ENCODE results near the gene CCSER1. TPM values are rescaled to one million over a fixed set of nuclear protein-coding genes. Genes with fewer than 3 reads are reported as not detected.
"Not testable (repeated sequence)": the region's sequence is repeated elsewhere in the genome, so short reads cannot be mapped to it uniquely, and the experiment has no call there.

The CCSER1 gene
- total RNA-seq, 1 donor: 7.9 TPM

GRCh38 chr4:90254357-90254756, 127.2 kb downstream of the CCSER1 start:
- Histone ChIP-seq H3K4me3 (ENCODE audit: low read length) (no peak overlapping the region), H3K4me1 (ENCODE audit: insufficient read depth, low read length) (no peaks in the 10 kb centered on the region), H3K9me3 (ENCODE audit: low read depth, low read length) (no peaks in the 10 kb centered on the region)

GRCh38 chr4:90274175-90274574, 147.0 kb downstream of the CCSER1 start:
- Histone ChIP-seq H3K9me3 (ENCODE audit: low read depth, low read length) (peaks cover 14% of the 10 kb centered on the region), H3K4me1 (ENCODE audit: insufficient read depth, low read length) (no peaks in the 10 kb centered on the region), H3K27me3 (ENCODE audit: insufficient read depth, low read length) (no peaks in the 10 kb centered on the region), H3K4me3 (ENCODE audit: low read length) (no peak overlapping the region)

More at GRCh38 chr4:90254357-90254756, 127.2 kb downstream of the CCSER1 start:
- no peaks in the 10 kb centered on the region for H3K27me3 ChIP-seq (ENCODE audit: insufficient read depth, low read length)

- H3K9me3 ChIP-seq (ENCODE audit: low read depth, low read length): no peaks in the 10 kb centered on the region
Observed at GRCh38 chr4:90280954-90281353, 153.8 kb downstream of the CCSER1 start.

GRCh38 chr4:90281541-90282355, 154.6 kb downstream of the CCSER1 start:
- Histone ChIP-seq H3K4me3 (ENCODE audit: low read length) (no peak overlapping the region), H3K9me3 (ENCODE audit: low read depth, low read length) (no peaks in the 10 kb centered on the region), H3K27me3 (ENCODE audit: insufficient read depth, low read length) (no peaks in the 10 kb centered on the region), H3K4me1 (ENCODE audit: insufficient read depth, low read length) (no peaks in the 10 kb centered on the region)

More at GRCh38 chr4:90280954-90281353, 153.8 kb downstream of the CCSER1 start:
- H3K27me3 ChIP-seq (ENCODE audit: insufficient read depth, low read length): no peaks in the 10 kb centered on the region
- no peaks in the 10 kb centered on the region for H3K4me1 ChIP-seq (ENCODE audit: insufficient read depth, low read length)
- no peak overlapping the region for H3K4me3 ChIP-seq (ENCODE audit: low read length)

- H3K9me3 ChIP-seq (ENCODE audit: low read depth, low read length): no peaks in the 10 kb centered on the region
- no peaks in the 10 kb centered on the region for H3K27me3 ChIP-seq (ENCODE audit: insufficient read depth, low read length)
- H3K4me3 ChIP-seq (ENCODE audit: low read length): no peak overlapping the region
- no peaks in the 10 kb centered on the region for H3K4me1 ChIP-seq (ENCODE audit: insufficient read depth, low read length)
Observed at GRCh38 chr4:90290345-90290744, 163.2 kb downstream of the CCSER1 start.

GRCh38 chr4:90292438-90292837, 165.2 kb downstream of the CCSER1 start:
- Histone ChIP-seq H3K4me3 (ENCODE audit: low read length) (no peak overlapping the region), H3K27me3 (ENCODE audit: insufficient read depth, low read length) (no peaks in the 10 kb centered on the region), H3K4me1 (ENCODE audit: insufficient read depth, low read length) (no peaks in the 10 kb centered on the region), H3K9me3 (ENCODE audit: low read depth, low read length) (no peaks in the 10 kb centered on the region)

- Histone ChIP-seq H3K27me3 (ENCODE audit: insufficient read depth, low read length) (no peaks in the 10 kb centered on the region), H3K4me1 (ENCODE audit: insufficient read depth, low read length) (no peaks in the 10 kb centered on the region), H3K9me3 (ENCODE audit: low read depth, low read length) (no peaks in the 10 kb centered on the region), H3K4me3 (ENCODE audit: low read length) (no peak overlapping the region)
Observed at GRCh38 chr4:90293320-90293719, 166.1 kb downstream of the CCSER1 start.

GRCh38 chr4:90299373-90299772, 172.2 kb downstream of the CCSER1 start:
- H3K27me3 ChIP-seq (ENCODE audit: insufficient read depth, low read length): no peaks in the 10 kb centered on the region

GRCh38 chr4:90306810-90307209, 179.6 kb downstream of the CCSER1 start:
- no peak overlapping the region for H3K4me3 ChIP-seq (ENCODE audit: low read length)
- no peaks in the 10 kb centered on the region for H3K27me3 ChIP-seq (ENCODE audit: insufficient read depth, low read length)
- H3K9me3 ChIP-seq (ENCODE audit: low read depth, low read length): no peaks in the 10 kb centered on the region
- H3K4me1 ChIP-seq (ENCODE audit: insufficient read depth, low read length): no peaks in the 10 kb centered on the region

More at GRCh38 chr4:90299373-90299772, 172.2 kb downstream of the CCSER1 start:
- no peaks in the 10 kb centered on the region for H3K9me3 ChIP-seq (ENCODE audit: low read depth, low read length)
- H3K4me3 ChIP-seq (ENCODE audit: low read length): no peak overlapping the region
- H3K4me1 ChIP-seq (ENCODE audit: insufficient read depth, low read length): no peaks in the 10 kb centered on the region

GRCh38 chr4:90317140-90317539, 189.9 kb downstream of the CCSER1 start:
- H3K4me1 ChIP-seq (ENCODE audit: insufficient read depth, low read length); H3K4me3 ChIP-seq (ENCODE audit: low read length); H3K9me3 ChIP-seq (ENCODE audit: low read depth, low read length); H3K27me3 ChIP-seq (ENCODE audit: insufficient read depth, low read length): not testable (repeated sequence)

GRCh38 chr4:90317785-90318184, 190.6 kb downstream of the CCSER1 start:
- Histone ChIP-seq H3K4me1 (ENCODE audit: insufficient read depth, low read length) (no peaks in the 10 kb centered on the region), H3K9me3 (ENCODE audit: low read depth, low read length) (no peaks in the 10 kb centered on the region), H3K4me3 (ENCODE audit: low read length) (no peak overlapping the region), H3K27me3 (ENCODE audit: insufficient read depth, low read length) (no peaks in the 10 kb centered on the region)

GRCh38 chr4:90318193-90318592, 191.0 kb downstream of the CCSER1 start:
- H3K27me3 ChIP-seq (ENCODE audit: insufficient read depth, low read length): no peaks in the 10 kb centered on the region
- H3K4me3 ChIP-seq (ENCODE audit: low read length): no peak overlapping the region
- no peaks in the 10 kb centered on the region for H3K4me1 ChIP-seq (ENCODE audit: insufficient read depth, low read length)
- H3K9me3 ChIP-seq (ENCODE audit: low read depth, low read length): no peaks in the 10 kb centered on the region

GRCh38 chr4:90328558-90328957, 201.4 kb downstream of the CCSER1 start:
- no peaks in the 10 kb centered on the region for H3K27me3 ChIP-seq (ENCODE audit: insufficient read depth, low read length)
- H3K9me3 ChIP-seq (ENCODE audit: low read depth, low read length): no peaks in the 10 kb centered on the region

GRCh38 chr4:90330546-90330945, 203.4 kb downstream of the CCSER1 start:
- Histone ChIP-seq H3K9me3 (ENCODE audit: low read depth, low read length) (no peaks in the 10 kb centered on the region), H3K4me1 (ENCODE audit: insufficient read depth, low read length) (peaks cover 3% of the 10 kb centered on the region), H3K27me3 (ENCODE audit: insufficient read depth, low read length) (no peaks in the 10 kb centered on the region), H3K4me3 (ENCODE audit: low read length) (no peak overlapping the region)

More at GRCh38 chr4:90328558-90328957, 201.4 kb downstream of the CCSER1 start:
- no peak overlapping the region for H3K4me3 ChIP-seq (ENCODE audit: low read length)
- peaks cover 3% of the 10 kb centered on the region for H3K4me1 ChIP-seq (ENCODE audit: insufficient read depth, low read length)

- Histone ChIP-seq H3K9me3 (ENCODE audit: low read depth, low read length) (no peaks in the 10 kb centered on the region), H3K4me3 (ENCODE audit: low read length) (no peak overlapping the region), H3K27me3 (ENCODE audit: insufficient read depth, low read length) (no peaks in the 10 kb centered on the region), H3K4me1 (ENCODE audit: insufficient read depth, low read length) (no peaks in the 10 kb centered on the region)
Observed at GRCh38 chr4:90345549-90346215, 218.5 kb downstream of the CCSER1 start.
